Measurements from ENCODE around the gene MRAS.

GRCh38 chr3:138405486-138405885, 57.1 kb downstream of the MRAS start:
- TF ChIP-seq CTCF (IDR thresholded peaks at IDR 0.05) (no peak), POLR2A (IDR thresholded peaks at IDR 0.05) (no peak)
